HL-60 (cell line): Measurements from ENCODE around the gene RNF166.

Experiments
- CTCF ChIP-seq: IDR thresholded peaks from one replicate; pipeline ENCODE4 v1.5.1; 2011; ENCODE audit warnings: low read length, control low read depth, inconsistent platforms; ENCODE audit not compliant: insufficient read depth
- POLR2AphosphoS5 ChIP-seq: IDR thresholded peaks from 2 replicates; pipeline ENCODE4 v1.6.1; 2012; ENCODE audit warnings: low read depth

GRCh38 chr16:88665148-88665547 lies 41.1 kb downstream of the RNF166 start:
- TF ChIP-seq POLR2AphosphoS5 (no peak), CTCF (no peak)
